OCI-LY3 (cell line): ENCODE data around the gene TMEFF2.

Source experiments
- CTCF ChIP-seq: fragments of 200-600, 300-600 bp; sonication (generic); IDR thresholded peaks from 2 replicates; pipeline ENCODE4 v1.5.1; 2014; ENCODE audit warnings: antibody characterized with exemption, low read length, low read depth
- EZH2phosphoT487 ChIP-seq: fragments of 200-600 bp; shearing (Covaris generic); IDR thresholded peaks from 2 replicates; pipeline ENCODE4 v1.6.1; 2018; ENCODE audit warnings: antibody characterized with exemption, mixed run types, low read depth

- TF ChIP-seq CTCF (no peak), EZH2phosphoT487 (no peak)
Measured at GRCh38 chr2:192117705-192118104, 77.0 kb downstream of the TMEFF2 start.
